HG02973 (cell line): Measurements from ENCODE around the gene IFNA8.
A peak's percentile ranks its signal among the peaks of the same experiment; 100 is the strongest.
"Not testable (repeated sequence)": the region's sequence is repeated elsewhere in the genome, so short reads cannot be mapped to it uniquely, and the experiment has no call there.

Experiments
- ATAC-seq: cut with Tn5 transposase; IDR thresholded peaks from one replicate; pipeline ENCODE4 v1.9.1; 2021; ENCODE audit warnings: moderate library complexity; ENCODE audit not compliant: unreplicated experiment

IFNA8 gene

DNA sequence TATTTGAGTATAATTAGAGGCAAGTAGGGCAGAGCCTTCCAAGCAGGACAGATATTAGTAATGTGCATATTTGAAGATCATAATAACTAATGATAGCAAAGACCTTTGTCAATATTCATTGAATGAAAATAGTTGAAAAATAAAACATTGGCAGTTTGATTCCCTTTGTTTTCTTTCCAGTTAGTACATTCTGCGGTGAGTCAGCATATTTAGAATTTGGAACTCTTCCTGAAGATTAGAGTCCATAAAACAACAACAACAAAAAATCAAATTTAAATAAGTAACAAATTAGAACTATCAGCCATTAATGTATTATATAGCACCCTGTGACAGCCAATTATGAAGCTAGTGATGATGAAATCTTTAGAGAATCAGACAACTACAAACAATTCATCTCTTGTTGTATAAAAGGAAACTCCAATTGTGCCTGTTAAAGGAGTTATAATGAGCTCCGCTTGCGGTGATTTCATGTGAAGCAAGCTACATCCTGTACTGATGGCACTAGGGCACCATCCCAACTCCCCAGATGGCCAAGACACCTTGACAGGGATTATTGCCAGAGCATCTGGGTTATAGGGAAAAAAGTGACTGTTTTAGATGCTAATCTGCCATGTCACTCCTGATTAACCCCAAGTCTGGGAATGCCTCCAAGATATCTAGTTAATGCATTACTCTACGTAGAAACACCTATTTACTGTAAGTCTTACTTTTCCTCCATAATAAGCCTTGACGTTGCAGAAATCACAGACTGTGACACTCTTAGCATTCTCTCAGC lies 6.8 kb downstream of the IFNA8 start:
- ATAC-seq = no peak

DNA sequence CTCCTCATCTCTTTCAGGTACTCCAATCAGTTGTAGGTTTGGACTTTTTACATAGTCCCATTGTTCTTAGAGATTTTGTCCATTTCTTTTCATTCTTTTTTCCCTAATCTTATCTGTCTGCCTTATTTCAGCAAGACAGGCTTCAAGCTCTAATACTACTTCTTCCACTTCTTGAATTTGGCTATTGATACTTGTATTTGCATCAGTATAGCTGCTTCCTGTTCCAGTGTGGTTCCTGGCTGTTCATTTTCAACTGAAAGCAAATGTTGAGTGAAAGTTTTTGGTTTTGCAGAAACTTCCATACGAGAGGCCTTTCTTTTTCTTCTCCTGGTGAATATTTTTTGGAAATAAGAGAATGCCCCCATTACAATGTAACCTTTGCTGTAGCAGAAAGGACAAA lies 19.3 kb downstream of the IFNA8 start:
- ATAC-seq = no peak

DNA sequence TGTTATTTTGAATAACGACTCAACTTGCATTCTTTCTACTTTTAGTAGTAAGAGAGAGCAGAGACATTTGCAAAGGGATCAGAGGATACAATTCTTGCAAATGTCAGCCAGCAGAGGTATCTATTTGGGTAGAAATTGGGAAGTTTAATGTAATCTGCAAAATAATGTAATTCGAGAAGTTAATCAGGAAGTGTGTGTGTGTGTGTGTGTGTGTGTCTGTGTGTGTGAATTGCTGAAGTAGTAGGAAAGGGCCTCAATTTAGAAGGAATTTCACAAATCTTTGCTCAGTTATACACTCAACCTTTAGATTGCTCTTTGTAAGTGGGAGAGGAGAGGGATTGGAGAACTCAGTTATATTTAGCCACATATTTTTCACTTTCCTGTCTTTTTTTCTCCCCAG lies 20.3 kb downstream of the IFNA8 start:
- no peak for ATAC-seq

DNA sequence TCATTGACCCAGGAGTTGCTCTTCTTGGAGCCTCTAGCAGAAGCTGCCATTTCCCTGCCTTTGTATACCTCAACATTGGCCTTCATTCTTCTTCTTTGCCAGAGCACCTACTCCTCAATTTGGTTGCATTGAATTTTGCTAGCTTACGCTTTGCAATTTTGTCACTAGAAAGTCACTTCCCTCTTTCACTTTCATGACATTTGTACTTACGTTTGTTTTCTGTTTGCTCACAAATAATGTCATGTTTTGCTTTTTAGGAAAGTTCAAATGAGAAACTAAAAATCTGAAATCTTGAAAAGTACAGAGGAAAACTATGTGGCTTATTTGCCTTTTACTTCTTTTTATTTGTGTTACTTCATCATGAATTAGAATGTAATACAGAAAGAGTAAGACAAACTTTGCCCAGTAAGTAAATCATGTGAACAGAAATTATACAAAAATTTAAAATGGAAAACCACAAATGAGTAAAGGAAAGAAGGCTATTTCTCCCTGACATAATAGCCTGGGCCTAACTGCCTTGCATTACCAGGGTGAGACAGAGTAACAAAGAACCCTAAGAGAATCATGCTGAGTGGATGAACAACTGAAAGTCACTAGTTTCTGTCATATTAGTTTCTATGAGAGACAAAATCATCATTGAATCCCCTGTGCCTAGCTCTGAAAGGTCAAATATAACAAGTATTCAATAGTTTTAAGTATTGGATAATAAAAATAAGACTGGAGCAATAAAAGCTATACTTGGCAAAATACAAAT lies 23.9 kb downstream of the IFNA8 start:
- ATAC-seq = peak; percentile 59

DNA sequence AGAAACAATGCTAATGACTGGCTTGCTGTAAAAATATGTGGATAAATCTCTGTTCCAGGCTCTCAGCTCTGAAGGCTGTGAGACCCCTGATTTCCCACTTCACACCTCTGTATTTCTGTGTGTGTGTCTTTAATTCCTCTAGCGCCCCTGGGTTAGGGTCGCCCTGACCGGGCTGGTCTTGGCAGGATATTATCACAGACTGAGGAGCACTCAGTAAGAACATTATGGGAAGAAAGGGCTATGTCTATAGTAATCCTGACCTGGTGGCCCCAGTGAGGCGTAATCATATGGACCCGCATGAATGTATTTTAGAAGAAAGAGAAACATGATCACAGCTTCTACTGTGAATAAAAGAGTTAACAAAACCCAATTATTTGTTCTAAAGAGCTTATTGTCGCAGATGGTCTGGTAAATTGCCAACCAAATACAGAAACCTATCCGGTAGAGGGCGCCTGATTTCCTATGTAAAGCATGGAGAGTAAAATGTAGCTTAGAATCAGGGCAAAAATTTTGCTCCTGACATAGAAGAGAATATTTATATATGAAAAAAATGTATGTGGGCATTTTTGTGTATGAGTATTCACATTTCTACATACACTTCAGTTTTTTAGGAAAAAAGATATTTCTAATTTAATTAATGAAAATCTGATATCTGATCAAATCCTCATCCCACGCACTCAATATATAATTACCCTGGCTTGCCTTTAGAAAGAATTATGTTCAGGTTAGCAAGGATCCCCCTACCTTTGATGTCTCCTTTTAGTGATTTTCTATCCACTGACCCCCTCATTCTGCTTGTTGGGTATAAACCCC lies 25.5 kb downstream of the IFNA8 start:
- no peak for ATAC-seq

DNA sequence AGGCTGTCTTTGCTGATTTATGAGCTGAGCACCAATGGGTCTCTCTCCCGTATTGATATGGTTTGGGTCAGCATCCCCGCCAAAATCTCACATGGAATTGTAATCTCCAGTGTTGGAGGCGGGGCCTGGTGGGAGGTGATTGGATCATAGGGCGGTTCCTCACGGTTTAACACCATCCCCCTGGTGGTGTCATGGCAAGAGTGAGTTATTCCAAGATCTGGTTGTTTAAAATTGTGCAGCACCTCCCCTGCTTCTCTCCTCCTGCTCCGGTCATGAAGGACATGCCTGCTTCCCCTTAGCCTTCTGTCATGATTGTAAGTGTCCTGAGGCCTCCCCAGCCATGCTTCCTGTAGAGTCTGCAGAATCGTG lies 26.1 kb downstream of the IFNA8 start:
- not testable (repeated sequence) for ATAC-seq

DNA sequence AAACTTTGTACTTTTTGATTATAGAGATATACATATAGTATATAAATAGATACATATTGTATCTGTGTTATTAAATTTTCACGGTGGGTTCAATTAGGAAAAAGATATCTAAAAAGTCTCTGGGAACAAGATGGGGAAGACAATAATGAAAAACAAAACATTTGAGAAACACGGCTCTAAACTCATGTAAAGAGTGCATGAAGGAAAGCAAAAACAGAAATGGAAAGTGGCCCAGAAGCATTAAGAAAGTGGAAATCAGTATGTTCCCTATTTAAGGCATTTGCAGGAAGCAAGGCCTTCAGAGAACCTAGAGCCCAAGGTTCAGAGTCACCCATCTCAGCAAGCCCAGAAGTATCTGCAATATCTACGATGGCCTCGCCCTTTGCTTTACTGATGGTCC lies 31.2 kb downstream of the IFNA8 start, which contains the start of gene IFNA1:
Gene IFNA1 (plus strand): TSS at position 301 of the 400 bp plus-strand sequence. CDS start 69 bp downstream, at position 370.
- ATAC-seq = no peak

DNA sequence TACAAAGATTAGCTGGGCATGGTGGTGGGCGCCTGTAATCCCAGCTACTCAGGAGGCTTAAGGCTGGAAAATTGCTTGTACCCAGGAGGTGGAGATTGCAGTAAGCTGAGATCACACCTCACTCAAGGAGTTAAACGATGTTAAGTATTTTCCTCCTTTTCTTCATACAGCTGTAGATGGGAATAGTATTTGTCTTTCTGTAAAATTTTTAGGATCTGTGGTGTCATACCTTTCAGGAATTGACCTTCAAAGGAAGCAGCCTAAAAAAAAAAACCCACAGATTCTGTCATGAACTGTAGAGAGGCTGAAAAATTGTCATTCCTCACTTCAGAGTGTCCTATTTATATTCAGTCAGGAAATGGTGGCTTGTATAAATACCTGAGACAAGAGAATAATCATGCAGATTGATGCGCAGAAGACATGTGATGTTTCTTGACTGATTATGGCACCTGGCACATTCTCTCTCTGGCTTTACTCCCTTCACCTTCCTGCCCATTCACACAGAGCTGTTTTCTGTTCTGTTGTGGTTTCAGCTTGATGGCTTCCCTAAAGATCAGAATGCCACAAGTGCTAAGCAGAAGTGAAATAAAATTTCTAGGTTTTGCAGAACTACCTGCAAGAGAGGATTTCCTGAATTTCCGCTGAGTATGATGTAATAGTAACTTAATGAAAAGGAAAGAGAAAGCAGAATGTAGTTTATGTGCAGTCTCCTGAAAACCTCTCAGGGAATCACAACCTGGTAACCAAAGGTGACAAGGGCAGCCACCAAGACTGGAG lies 35.1 kb downstream of the IFNA8 start:
- ATAC-seq = peak; percentile 92

DNA sequence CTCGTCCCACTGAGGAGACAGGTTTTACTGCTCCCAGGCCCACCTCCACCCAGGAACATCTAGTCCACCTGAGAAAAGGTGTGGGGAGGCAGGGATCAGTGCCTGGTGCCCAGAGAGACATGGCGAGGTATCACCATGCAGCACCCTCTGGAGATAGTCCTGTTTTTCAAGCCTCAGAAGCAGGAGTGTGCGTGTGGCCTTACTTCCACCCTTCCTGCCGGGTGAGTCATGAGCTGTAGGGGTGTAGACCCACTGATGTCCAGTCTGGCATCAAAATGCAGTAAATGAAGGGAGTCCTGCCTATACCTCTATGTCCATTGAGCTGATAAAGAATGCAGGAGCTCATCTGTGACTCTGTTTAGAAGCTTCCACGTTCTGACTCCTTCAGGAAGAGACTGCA lies 40.4 kb downstream of the IFNA8 start:
- not testable (repeated sequence) for ATAC-seq

DNA sequence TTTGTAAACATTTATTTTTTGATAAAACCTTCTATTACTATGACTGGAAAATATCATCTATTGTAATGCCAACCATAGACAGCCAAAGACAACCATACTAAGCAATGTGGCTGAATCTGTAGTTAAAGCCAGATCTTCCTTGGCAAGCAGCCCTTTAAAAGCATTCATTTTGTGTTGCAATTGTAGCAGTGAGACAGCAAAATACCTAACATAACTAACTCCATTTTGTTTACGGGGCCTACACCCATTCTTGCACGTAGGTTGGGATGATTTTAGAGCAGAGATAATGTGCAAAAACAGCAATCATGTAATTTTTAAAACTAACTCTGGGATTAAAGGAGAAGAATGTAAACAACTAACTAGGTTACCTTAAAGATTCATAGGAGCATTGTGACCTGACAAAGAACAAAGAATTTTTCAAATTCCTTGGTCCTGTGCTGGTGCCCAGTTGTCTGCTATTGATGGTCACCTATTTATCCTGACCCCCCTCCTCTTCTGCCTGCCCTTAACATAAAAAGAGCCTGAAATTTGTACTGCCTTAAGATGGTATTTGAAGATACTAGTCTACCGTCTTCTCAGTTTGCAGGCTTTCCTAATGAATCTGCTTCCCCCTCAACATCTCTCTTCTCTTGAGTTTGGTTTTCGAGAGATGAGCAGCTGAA lies 41.9 kb downstream of the IFNA8 start:
- no peak for ATAC-seq

DNA sequence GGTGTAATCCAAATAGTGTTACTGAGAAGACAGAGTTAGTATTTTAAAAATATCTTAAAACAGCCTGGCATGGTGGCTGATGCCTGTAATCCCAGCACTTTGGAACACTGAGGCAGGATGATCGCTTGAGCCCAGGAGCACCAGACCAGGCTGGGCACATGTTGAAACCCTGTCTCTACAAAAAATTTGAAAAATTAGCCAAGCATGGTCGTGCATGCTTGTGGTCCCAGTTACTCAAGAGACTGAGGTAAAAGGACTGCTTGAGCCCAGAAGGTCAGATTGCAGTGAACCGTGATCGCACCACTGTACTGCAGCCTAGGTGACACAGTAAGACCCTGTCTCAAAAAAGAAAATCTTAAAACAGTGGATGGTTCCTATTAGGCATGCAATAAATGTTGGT lies 43.8 kb downstream of the IFNA8 start:
- no peak for ATAC-seq

DNA sequence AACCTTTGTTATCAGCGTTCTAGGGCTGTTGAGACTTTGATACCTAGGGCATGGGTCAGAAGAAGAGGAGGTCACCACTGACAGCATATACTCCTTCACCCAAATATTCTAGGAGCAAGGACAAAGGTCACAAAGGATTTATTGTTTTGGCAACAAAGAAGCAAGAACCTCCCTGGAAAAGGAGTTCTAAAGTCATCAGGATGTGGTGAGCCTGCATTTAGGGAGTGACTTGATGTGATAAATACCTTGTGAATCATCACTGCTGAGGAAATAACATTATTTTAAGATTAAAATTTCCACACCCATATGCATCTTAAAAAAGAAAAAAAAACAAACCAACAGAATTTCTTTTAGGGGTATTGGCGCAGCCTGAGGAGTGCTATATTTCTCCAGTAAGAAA lies 45.2 kb downstream of the IFNA8 start:
- no peak for ATAC-seq

DNA sequence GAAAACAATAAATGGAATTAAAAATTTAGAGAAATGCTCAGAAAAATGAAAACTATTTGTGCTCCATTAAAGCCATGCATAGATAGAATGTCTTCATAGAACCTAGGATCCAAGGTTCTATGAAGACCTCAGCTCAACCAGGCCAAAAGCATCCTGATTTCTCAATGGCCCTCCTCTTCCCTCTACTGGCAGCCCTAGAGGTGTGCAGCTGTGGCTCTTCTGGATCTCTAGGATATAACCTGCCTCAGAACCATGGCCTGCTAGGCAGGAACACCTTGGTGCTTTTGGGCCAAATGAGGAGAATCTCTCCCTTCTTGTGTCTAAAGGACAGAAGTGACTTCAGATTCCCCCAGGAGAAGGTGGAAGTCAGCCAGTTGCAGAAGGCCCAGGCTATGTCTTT lies 46.4 kb downstream of the IFNA8 start:
- peak; percentile 94 for ATAC-seq
